GM19397 (cell line): ENCODE measurements around the gene MAGI2.

ENCODE experiments used
- ATAC-seq: cut with Tn5 transposase; IDR thresholded peaks from one replicate; pipeline ENCODE4 v1.9.1; 2021; ENCODE audit warnings: mild to moderate bottlenecking, moderate library complexity; ENCODE audit not compliant: unreplicated experiment

Gene MAGI2

DNA sequence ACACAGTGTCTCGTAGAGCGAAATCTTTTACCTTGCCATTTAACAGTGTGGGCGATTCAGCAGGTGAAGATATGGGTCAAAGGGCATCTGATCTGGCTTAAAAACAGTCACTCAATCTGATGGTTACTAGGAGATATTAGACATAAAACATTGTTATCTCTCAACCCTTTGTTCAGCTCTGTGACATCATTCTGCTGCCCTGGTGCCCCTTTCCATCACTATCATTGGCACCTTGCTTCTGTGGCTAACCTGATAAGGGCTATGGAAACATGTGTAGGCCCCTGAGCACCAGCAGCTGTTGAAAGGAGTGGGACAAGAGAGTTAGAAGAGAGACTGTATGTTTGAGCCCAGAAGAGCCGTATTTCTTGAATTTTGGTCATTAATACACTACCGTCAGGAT, 1004.6 kb downstream of the MAGI2 start:
- no peak for ATAC-seq

DNA sequence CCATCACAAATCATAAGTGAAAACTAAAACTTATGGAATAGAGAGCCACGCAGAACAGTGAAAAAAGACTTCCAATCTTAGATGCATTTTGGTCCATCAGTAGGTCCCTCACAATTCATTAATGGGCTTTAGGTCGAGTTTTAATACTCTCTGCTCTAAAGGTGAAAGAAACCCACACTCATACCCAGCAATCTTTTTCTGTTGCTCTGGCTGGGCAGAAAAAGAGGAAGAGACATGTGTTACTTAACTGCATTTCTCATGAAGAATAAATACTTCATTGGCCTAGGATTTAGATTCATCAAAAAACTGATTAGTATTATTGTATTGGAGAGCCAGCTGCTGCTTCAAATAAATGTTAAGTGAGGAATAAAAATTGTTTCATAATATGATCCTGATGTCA, 1009.2 kb downstream of the MAGI2 start:
- no peak for ATAC-seq

DNA sequence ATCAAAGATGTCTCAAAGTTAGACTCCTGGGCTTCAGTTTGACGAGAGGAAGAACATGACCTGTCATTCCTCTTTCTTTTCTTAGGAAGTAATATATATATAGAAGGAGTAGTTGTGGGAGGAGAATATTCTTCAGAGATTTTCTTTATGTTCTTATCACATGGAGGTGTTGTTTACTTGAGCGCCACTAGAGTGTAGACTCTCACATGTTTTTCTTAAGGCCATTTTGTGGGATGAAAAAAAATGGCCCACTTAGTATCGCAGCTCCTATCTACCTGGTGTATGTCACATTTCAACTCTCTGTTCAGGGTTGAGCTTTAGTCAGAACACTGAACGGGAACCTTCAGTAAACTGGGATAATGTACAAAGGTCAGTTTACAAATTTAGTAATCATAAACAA, 1009.7 kb downstream of the MAGI2 start:
- no peak for ATAC-seq

DNA sequence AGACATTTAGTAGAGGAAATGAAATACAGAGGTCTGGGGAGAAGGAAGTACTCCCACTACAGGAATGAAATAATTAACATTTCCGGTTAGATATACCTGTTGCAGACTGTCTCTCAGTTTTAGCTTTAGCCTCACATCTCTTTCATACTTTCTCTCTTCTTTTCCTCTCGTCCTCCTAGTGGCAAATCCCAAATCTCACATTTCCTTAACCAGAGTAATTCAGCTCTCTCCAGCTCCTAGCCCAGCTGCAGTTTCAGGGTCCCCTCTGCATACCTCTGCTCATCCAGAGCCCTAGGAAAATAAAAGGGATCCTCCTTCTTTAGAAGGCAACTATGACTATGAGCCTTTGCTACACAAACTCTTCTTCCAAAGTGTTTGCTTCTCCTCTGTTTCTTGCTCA, 1011.7 kb downstream of the MAGI2 start:
- ATAC-seq, result no peak

DNA sequence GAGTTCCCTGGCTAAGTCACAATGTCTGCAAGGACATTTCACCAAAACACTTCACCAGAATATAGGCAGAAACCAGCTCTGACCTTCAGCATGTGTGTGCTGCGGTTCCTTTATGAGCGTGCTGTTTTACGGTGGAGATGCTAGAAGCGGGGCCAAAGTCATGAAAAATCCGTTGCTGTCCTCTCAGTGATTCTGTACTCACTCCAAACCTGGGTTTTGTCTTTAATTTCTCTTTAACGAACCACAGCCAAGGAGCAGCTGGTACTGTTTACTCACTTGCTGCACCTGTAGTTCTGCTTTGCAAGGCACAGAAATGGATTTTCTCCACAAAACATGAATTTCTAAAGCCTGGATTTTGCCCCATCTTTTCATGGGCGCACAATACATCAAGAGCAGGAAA, 1015.0 kb downstream of the MAGI2 start:
- ATAC-seq, result no peak

DNA sequence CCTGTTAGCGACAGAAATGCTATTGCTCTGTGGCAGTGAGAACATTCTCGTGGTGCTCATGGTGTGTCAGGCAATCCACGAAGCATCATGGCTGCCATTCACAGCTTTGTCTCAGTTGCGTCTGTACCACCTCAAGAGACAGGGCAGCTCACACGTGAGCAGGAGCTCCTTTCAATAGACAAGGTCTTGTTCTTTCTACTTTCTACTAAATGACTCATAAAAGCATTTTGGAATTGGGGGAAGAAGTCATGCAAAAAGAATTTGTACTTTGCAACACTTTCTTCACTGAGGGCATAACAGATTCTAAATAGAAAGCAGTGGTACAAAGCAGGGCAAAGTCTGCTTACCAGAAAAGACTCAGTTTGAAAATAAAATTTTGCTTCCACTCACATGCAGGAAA, 1016.3 kb downstream of the MAGI2 start:
- no peak for ATAC-seq

DNA sequence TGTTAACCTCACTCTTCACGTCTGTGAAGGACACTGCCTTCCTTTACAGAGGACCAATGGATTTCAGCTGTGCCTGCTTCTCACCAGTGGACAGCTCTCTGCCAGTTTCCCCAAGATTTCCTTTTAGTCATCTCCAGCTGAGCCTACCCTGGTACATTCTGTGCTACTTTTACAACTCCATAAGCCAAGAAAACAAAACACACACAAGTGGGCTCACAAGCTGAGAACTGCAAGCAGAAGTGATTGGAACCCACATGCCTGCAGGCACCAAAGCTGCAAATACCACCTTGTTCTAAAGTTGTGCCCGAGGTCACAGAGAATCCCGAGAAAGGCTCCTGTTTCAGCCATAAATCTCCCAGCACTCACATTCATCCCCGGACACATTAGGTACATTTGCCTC, 1018.1 kb downstream of the MAGI2 start:
- ATAC-seq, result no peak

DNA sequence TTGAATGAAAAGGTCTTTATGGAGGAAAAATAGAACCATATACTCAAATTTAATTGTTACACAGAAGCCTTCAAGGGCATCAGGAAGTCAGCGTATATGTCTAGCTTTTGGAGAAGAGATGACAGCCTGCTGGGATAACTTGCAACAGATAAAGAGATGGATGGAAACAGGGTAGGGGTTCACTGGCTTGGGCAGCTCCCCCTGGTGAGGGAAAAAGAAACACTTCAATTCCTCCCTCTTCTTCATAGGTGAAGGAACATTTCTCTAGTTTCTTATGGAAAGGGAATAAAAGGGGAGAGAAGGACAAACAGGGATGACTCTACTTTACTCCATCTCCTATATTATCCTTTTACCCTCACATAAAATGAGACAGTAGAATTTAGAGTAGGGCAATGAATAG, 1019.2 kb downstream of the MAGI2 start:
- no peak for ATAC-seq

DNA sequence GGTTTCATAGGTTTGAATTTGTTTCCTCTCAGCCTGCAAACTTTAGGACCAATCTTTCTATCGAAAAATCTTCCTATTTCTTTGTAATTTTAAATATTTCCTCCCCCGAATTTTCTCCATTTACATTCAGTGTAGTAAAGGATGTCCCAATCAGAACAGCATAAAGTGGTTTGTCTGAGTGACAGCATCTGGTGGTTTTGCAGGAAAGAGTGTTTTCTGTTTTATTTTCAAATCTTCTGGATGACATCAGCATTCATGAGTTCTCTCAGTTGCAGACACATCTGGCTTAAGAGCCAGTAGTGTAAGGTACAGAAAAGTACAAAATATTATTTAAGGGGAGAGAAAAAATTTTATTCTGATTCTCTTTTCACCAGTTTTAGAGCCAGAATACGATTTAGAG, 1020.0 kb downstream of the MAGI2 start:
- ATAC-seq, result no peak

DNA sequence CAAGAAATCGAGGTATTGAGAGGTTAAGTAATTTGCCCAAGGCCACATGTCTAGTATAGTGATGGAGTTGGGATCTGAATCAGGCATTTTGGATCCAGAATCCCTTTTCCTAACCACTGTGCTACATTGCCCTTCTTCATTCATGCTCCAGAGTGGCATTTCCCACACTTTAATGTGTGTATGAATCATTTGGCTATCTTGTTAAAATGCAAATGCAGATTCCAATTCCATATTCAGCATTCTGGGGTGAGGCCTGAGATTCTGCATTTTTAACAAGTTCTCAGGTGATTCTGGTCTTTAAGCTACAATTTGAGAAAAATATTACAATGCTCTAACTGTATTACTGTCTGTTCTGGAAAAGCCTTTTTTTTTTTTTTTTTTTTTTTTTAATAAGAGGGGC, 1023.6 kb downstream of the MAGI2 start:
- no peak for ATAC-seq

DNA sequence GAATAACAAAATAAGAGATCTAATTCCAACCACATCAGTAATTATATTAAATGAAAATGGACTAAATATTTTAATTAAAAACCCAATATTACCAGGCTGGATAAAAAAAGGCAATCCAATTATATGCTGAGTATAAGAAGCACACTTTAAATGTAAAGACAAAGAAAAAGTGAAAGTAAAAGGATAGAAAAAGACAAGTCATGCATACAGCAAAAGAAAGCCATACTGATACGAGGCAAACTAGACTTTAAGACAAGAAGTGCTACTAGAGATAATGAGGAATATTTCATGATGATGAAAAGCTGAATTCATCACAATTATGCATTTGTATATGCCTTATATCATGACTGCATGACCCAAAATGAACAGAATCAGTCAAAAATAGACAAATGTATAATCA, 1026.3 kb downstream of the MAGI2 start:
- no peak for ATAC-seq

DNA sequence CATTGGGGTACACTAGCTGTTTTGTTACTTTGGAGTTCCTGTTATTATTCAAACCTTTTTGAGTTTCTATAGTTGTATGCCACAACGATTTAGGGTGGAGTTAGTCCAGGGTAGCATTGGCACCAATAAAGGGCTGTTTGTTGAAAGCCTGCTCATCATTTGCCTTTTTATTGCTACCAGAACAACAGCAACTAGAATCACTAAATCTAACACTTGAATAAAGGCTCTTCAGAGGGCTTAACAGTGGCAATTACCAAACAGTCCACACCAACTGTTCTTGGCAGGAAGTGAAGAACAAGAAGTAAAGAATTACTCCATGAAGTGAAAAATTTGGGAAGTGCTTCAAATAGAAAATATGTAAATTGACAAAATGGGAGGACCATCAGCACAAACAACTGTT, 1033.5 kb downstream of the MAGI2 start:
- ATAC-seq, result no peak

DNA sequence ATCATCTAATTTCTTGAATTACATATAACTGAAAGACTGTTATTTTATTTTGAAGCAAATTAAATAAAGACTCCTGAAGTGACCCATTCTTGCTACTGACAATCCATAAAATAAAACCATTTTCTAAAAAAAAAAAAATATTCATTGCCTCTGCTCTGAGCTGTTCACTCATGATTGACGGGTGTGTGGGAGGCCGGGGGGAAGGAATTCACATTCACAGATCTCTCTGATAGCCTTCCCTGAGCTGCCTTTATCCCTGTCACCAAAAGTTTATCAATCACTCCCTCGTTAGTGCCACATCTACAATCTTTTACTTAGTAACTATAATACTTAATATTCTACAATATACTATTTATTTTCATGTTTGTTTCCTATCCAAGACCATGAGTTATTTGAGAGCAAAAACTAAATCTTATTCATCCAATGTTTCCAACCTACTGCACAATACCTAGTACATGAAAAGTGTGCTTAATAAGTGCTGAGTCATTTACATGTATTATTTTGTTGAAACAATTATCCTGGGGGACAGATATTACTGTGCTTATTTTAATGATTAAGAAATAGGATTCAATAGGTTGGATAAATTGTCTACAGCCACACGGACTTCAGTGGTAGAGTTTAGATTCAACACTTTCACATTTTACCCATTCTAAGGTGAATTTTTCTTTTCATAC, 1036.2 kb downstream of the MAGI2 start:
- no peak for ATAC-seq

DNA sequence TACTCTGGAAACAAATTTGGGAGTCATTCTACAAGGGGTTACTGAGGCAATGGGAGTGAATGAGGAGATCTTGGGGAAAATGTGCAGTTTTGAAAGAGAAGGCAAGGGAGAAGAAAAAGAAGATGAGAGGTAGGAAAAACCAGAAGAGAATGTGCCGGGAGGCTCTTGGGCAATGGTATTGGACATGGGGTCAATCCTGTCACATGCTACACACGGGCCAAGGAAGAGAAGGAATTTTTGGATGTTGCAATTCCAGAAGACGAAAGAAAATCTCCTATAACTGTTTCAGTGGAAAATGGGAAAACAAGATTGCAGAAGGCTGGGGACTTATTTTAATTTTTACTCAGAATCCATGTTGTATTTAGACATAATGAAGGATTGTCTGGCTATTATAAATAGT, 1039.9 kb downstream of the MAGI2 start:
- no peak for ATAC-seq

DNA sequence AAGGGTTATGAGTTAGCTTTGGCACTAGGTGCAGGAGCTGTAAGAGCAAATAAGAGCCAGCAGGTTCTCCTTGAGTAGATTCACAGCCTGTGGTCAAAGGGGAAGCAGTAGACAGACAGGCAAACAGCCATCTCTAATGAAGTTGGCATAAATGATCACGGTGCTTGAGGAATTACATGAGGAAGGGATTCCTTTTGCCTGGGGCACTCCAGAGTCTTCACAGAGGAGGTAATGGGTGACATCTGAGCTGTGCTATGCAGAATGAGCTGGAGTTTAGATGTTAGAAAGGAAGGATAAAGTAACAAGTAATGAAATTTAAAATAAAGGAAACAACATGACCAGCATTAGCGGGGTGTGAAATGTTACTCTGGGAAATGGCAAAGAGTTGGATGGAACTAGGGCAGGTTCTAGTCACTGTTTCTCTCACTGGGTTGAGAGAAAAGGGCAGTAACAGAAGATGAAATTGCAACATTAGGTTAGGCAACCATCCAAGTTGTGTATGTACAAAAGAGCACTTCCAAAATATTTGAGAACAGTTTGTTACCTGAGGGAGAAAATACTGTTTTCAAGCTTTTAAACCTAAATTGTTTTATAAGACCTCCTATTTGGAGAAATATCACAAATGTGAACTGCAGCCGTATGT, 1041.1 kb downstream of the MAGI2 start:
- ATAC-seq, result no peak

DNA sequence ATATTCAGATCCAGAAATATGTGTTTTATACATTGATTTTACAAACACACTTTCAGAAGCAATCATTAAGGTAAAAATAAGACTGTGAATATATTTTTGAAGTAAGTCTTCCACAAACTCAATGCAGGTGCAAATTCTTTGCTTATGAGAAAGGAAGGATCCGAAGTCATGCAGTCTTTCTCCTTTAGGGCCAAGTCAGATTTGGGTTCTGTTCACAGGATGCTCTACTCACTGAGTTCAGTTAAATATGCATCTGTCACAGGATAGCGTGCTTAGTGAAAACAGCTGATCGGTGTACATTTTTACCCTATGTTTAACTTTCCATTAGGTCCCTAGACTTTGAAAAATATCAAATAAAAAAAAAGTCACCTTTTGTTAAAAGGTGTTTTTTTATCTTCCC, 1046.4 kb downstream of the MAGI2 start:
- ATAC-seq, result no peak

DNA sequence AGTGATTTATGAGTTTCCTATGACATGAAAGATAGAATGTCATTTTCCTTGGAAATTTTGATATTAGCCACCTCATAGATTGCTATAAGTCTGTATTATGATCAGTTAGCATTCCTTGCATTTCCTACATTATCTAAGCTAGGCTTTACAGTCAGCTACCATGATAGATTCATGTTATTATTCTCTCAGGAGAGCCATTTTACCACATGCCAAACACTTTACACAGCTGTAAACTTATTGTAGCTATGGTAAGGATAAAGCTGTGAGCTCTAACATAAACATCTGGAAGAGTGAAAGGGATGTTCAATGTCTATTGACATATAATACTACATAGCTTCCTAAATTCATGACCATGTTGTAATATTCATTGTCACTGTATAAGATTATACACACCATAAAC, 1046.9 kb downstream of the MAGI2 start:
- no peak for ATAC-seq

DNA sequence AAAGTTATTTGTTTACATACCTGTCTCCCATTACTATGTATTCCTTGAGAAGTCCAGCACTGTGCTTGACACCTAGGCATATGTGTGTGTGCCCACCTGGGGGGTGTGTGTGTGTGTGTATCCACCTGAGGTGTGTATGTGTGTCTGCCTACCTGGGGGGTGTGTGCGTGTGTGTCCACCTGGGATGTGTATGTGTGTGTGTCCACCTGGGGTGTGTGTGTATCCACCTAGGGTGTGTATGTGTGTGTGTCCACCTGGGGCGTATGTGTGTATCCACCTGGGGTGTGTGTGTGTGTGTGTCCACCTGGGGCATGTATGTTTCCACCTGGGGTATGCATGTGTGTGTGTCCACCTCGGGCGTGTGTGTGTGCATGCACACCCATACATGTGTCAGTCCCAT, 1051.4 kb downstream of the MAGI2 start:
- no peak for ATAC-seq

DNA sequence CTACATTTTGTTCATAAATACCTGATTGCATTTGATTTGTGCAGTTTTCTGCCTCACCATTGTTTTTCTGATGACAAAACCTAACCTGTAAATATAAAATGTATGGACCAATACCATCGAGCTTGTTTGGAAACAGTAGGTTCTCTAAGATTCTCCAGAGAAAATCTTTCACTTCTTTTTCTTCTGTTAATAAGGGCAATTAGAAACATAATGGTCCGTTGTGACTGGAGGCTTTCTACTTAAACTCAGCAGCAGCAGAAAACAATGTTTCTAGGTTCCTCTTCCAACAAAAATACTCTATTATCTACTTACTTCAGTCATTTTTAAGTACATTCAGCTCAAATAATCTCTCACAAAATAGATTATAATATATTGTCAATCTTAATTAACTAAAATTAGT, 1053.4 kb downstream of the MAGI2 start:
- no peak for ATAC-seq

DNA sequence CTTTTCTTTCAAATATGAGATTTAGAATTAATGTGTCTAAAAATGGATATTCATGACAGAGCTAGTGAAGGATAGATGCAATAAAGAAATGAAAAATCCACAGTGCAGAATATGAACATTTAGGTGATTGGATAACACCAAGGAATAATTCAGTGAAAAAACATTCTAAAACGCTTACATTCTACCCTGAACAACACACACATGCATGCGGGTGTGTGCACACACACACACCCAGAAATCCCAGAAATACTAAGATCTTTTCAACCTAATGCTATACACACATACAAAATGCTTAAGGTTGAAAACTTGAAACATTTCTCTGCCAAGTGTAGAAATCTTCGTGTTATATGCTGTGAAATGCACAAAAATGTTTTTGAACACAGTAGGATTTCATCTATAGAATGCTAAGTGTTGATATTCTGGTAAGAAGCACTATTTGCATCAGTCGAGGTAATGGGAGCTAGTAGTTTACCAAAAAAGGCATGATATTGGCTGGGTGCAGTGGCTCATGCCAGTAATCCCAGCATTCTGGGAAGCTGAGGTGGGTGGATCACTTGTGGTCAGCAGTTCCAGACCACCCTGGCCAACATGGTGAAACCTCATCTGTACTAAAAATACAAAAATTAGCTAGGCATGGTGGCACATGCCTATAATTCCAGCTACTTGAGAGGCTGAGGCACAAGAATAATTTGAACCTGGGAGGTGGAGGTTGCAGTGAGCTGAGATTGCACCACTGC, 1054.3 kb downstream of the MAGI2 start:
- ATAC-seq, result no peak

DNA sequence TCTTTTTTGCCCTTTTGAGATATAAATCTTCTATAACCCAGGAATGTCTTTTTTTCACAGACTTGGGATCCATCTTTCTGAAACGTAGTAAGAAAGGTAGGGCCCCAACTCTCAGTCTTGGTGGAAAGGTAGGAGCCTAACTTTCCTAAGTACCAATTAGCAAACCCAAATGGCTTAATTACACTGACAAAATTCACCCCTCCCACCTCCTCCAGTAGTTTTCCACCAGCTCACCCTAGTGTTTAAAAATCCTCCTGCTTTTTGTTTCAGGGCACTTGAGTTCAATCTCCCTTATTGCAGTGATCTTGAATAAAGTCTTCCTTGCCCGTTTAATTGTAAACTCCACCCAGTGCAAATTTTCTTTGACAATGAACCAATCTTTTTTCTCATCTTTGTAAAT, 1054.9 kb downstream of the MAGI2 start:
- ATAC-seq, result no peak

DNA sequence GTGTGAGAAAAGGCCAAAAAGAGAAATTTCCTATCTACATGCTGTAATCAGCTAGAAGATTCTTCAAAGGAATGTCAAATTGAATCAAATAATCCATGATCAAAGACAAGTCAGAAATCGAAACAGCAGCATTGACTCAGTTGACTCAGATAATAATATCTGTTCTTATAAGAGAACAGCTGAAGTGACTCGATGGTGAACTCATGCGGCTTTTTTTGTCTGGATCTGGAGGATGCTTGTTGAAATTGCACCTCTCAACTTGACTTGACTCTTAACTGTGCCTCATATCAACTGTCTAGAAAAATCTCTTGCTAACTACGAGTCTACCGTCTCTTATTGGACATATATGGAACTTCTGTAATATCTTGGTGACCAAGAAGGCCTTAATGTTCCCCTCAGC, 1055.4 kb downstream of the MAGI2 start:
- no peak for ATAC-seq
